ENCODE results near the gene WDR6.

The WDR6 gene

DNA sequence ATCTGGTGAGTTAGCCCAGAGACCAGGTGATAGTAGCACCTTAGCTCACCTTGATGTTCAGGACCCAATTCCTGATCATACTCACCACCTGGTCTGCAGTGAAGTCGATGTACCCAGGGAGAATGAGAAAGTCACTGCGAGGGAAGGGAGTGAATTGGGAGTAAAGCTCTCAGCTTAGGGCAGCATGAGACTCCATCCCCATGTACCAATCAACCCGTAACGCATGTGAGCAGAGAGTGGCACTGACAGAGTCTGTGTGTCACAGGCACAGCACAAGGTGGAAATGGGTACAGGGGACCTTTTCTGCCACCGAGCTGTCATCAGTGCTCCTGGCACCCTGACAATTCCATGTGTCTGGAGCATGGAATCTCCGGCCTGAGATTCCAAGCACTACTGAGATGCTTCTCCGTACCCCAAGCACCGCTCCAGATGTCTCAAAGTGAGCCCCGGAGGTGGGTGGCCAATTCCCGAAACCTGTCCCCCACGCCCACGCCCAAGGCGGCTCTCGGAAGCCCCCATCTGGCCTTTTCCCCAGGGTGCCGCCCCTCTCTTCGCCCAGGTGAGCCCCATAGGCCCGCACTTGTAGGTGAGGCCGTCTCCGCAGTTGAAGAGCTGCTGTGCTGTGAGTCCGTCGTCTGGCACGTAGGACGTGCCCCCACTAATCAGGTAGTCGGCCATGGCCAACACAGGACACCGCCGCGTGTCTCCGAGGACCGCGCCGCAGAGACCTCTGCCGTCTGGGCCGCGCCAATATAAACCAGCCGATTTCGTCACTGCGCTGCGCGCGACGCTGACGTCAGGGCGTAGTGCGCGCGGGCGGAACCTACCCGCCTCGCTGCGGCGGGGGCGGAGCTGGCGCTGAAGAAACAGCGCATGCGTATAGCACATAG, 21.7 kb downstream of the WDR6 start, which contains the start of gene IMPDH2:
TSS of gene IMPDH2 (minus strand) at position 726 of the 890 bp plus-strand sequence. CDS start at position 678, 48 bp downstream.
- Histone ChIP-seq H4K20me1 (ENCODE audit: insufficient read depth, low read length) (peaks cover 17% of the 10 kb centered on the region; the same call in 1 of the 2 replicates), H3K27me3 (ENCODE audit: insufficient read depth, low read length, poor library complexity) (no peaks in the 10 kb centered on the region), H2AFZ (ENCODE audit: low read depth, low read length) (peak within 1 kb of the TSS; percentile 92), H3K79me2 (ENCODE audit: insufficient read depth, low read length) (peaks cover 53% of the 10 kb centered on the region), H3K4me3 (ENCODE audit: low read depth in 1 of 2, low read length in 2 of 2) (peak within 1 kb of the TSS; percentile 67 to 79), H3K36me3 (ENCODE audit: insufficient read depth, low read length) (peaks cover 80% of the 10 kb centered on the region), H3K4me2 (ENCODE audit: insufficient read depth, low read length) (peak within 1 kb of the TSS; percentile 86), H3K9me3 (ENCODE audit: insufficient read depth, low read length, severe bottlenecking) (no peaks in the 10 kb centered on the region), H3K4me1 (ENCODE audit: insufficient read depth, low read length) (peaks cover 55% of the 10 kb centered on the region), H3K9ac (ENCODE audit: low read depth, low read length) (peak within 1 kb of the TSS; percentile 87), H3K27ac (ENCODE audit: low read length) (peak within 1 kb of the TSS; percentile 88)
- TF ChIP-seq, protein P1, sequence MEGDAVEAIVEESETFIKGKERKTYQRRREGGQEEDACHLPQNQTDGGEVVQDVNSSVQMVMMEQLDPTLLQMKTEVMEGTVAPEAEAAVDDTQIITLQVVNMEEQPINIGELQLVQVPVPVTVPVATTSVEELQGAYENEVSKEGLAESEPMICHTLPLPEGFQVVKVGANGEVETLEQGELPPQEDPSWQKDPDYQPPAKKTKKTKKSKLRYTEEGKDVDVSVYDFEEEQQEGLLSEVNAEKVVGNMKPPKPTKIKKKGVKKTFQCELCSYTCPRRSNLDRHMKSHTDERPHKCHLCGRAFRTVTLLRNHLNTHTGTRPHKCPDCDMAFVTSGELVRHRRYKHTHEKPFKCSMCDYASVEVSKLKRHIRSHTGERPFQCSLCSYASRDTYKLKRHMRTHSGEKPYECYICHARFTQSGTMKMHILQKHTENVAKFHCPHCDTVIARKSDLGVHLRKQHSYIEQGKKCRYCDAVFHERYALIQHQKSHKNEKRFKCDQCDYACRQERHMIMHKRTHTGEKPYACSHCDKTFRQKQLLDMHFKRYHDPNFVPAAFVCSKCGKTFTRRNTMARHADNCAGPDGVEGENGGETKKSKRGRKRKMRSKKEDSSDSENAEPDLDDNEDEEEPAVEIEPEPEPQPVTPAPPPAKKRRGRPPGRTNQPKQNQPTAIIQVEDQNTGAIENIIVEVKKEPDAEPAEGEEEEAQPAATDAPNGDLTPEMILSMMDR (IDR thresholded peaks at IDR 0.05; ENCODE audit: borderline replicate concordance, extremely low read depth, low read length, poor library complexity, severe bottlenecking): peak; percentile 34
- no peak for TF ChIP-seq EZH2 (IDR thresholded peaks at IDR 0.05; ENCODE audit: borderline replicate concordance, low read depth, low read length, severe bottlenecking)
- ATAC-seq (ENCODE audit: insufficient read depth, low read depth) (peak; percentile 86), DNase-seq (peak; percentile 93)

DNA sequence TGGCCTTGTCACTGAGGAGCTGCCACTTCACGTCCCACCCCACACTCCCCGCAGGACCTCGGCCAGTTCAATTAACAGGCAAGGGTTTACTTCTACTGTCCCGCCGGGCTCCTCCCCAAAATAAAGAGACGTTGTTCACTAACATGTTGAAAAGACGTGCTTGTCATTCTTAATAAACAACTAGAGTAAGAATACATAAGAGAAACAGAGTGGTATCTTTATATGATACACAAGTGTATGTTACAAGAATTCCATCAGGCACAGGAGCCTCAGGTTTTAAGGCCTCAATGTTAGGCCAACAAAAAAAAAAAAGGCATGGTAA, 22.3 kb downstream of the WDR6 start:
- Histone ChIP-seq H2AFZ (ENCODE audit: low read depth, low read length) (peak overlapping the region; percentile 76), H3K36me3 (ENCODE audit: insufficient read depth, low read length) (peaks cover 79% of the 10 kb centered on the region), H3K79me2 (ENCODE audit: insufficient read depth, low read length) (peaks cover 47% of the 10 kb centered on the region), H3K4me3 (ENCODE audit: low read depth in 1 of 2, low read length in 2 of 2) (peak overlapping the region in 1 of 2 experiments; percentile 79; a peak in 2 of 4 replicates), H4K20me1 (ENCODE audit: insufficient read depth, low read length) (peaks cover 15% of the 10 kb centered on the region; the same call in 1 of the 2 replicates), H3K27me3 (ENCODE audit: insufficient read depth, low read length, poor library complexity) (no peaks in the 10 kb centered on the region), H3K9ac (ENCODE audit: low read depth, low read length) (peak overlapping the region; percentile 87), H3K4me2 (ENCODE audit: insufficient read depth, low read length) (peak overlapping the region; percentile 86), H3K9me3 (ENCODE audit: insufficient read depth, low read length, severe bottlenecking) (no peaks in the 10 kb centered on the region), H3K4me1 (ENCODE audit: insufficient read depth, low read length) (peaks cover 49% of the 10 kb centered on the region), H3K27ac (ENCODE audit: low read length) (peak overlapping the region; percentile 70)
- TF ChIP-seq, protein P1 (IDR thresholded peaks at IDR 0.05; ENCODE audit: borderline replicate concordance, extremely low read depth, low read length, poor library complexity, severe bottlenecking): no peak
- DNase-seq: no peak
- no peak for ATAC-seq (ENCODE audit: insufficient read depth, low read depth)

DNA sequence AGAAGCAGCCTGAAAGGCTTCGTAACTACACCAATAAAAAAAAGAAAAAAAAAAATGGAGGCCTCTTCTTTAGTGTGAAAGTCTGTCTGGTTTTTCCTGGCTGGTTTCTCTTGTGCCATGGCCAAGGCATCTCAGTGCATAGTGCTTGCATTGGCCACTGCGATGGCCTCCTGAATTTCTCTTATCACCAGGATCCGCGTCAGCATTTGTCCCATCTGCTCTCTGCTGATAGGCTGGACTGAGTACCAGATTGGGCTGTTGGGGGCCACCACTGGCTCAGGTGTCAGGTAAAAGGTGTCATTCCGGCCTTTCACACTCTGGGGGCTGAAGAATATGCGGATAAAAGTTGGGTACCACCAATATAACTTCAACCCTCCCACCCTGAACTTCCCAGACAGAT, 23.1 kb downstream of the WDR6 start:
- no peaks in the 10 kb centered on the region for H3K27me3 ChIP-seq (ENCODE audit: insufficient read depth, low read length, poor library complexity)
- H3K9ac ChIP-seq (ENCODE audit: low read depth, low read length): no peak overlapping the region
- peaks cover 41% of the 10 kb centered on the region for H3K4me1 ChIP-seq (ENCODE audit: insufficient read depth, low read length)
- no peak overlapping the region for H3K4me2 ChIP-seq (ENCODE audit: insufficient read depth, low read length)
- no peak for ATAC-seq (ENCODE audit: insufficient read depth, low read depth)
- no peak overlapping the region for H2AFZ ChIP-seq (ENCODE audit: low read depth, low read length)
- peaks cover 39% of the 10 kb centered on the region for H3K79me2 ChIP-seq (ENCODE audit: insufficient read depth, low read length)
- H4K20me1 ChIP-seq (ENCODE audit: insufficient read depth, low read length): peaks cover 8% of the 10 kb centered on the region; the same call in 1 of the 2 replicates
- DNase-seq: no peak
- peaks cover 79% of the 10 kb centered on the region for H3K36me3 ChIP-seq (ENCODE audit: insufficient read depth, low read length)
- TF ChIP-seq EZH2 (IDR thresholded peaks at IDR 0.05; ENCODE audit: borderline replicate concordance, low read depth, low read length, severe bottlenecking): no peak
- H3K4me3 ChIP-seq (ENCODE audit: low read depth in 1 of 2, low read length in 2 of 2): no peak overlapping the region
- H3K9me3 ChIP-seq (ENCODE audit: insufficient read depth, low read length, severe bottlenecking): no peaks in the 10 kb centered on the region
- H3K27ac ChIP-seq (ENCODE audit: low read length): no peak overlapping the region

DNA sequence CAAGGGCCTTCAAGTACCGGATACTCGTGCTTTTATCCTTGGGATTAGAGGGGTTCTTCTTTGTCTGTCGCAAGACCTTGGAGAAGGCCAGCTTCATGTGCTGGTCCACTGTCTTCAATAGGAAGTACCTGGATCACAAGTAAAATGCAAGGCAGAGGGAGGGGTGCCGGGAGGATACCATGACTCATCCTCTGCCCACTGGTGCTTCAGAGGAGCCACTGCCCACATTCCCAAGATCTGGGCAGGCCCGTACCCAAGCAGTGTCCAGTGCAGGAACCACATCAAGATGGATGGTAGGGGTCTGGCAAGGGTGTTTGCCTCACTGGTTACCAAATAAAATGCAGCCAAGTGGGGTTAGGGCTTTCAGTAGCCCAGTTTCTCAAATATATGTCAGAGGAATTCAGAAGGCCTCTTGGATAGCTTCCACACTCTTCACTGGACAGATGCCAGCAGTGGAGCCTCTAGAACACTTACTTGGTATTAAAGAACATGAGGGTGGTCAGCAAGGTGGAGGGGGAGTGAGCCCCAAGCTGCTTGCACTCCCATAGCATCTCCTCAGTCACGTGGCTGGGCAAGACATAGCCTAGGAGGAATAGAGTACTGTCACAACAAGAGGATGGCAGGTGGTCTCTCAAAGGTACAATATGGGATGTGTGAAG, 25.6 kb downstream of the WDR6 start:
- H3K9ac ChIP-seq (ENCODE audit: low read depth, low read length): no peak overlapping the region
- no peaks in the 10 kb centered on the region for H3K9me3 ChIP-seq (ENCODE audit: insufficient read depth, low read length, severe bottlenecking)
- H3K27me3 ChIP-seq (ENCODE audit: insufficient read depth, low read length, poor library complexity): no peaks in the 10 kb centered on the region
- peaks cover 78% of the 10 kb centered on the region for H3K36me3 ChIP-seq (ENCODE audit: insufficient read depth, low read length)
- H3K4me3 ChIP-seq (ENCODE audit: low read depth in 1 of 2, low read length in 2 of 2): no peak overlapping the region
- H3K4me1 ChIP-seq (ENCODE audit: insufficient read depth, low read length): peaks cover 18% of the 10 kb centered on the region
- peaks cover 22% of the 10 kb centered on the region for H3K79me2 ChIP-seq (ENCODE audit: insufficient read depth, low read length)
- H3K27ac ChIP-seq (ENCODE audit: low read length): no peak overlapping the region
- DNase-seq (no peak), ATAC-seq (ENCODE audit: insufficient read depth, low read depth) (no peak)
- no peak overlapping the region for H3K4me2 ChIP-seq (ENCODE audit: insufficient read depth, low read length)
- H2AFZ ChIP-seq (ENCODE audit: low read depth, low read length): no peak overlapping the region
- TF ChIP-seq EZH2 (IDR thresholded peaks at IDR 0.05; ENCODE audit: borderline replicate concordance, low read depth, low read length, severe bottlenecking): no peak
- TF ChIP-seq, protein P1 (IDR thresholded peaks at IDR 0.05; ENCODE audit: borderline replicate concordance, extremely low read depth, low read length, poor library complexity, severe bottlenecking): no peak
- H4K20me1 ChIP-seq (ENCODE audit: insufficient read depth, low read length): 0 out of 2 replicates have a peak, but pooled peaks cover 3% of the 10 kb centered on the region
